Loucy (cell line): ENCODE results near the gene FRMD1.

Experiments used
- EZH2phosphoT487 ChIP-seq: fragments of 200-600 bp; IDR thresholded peaks from 2 replicates; pipeline ENCODE4 v1.6.1; 2018; ENCODE audit warnings: antibody characterized with exemption, mild to moderate bottlenecking, moderate library complexity, borderline replicate concordance
- TF ChIP-seq, protein P1 (sequence below): fragments of 200-600 bp; sonication (generic); conservative IDR thresholded peaks from 2 replicates; pipeline ENCODE4 v1.5.1; 2014; ENCODE audit warnings: mild to moderate bottlenecking, antibody characterized with exemption, low read length

GRCh38 chr6:168124158-168124557 lies 45.1 kb upstream of the FRMD1 start:
- TF ChIP-seq, protein P1, sequence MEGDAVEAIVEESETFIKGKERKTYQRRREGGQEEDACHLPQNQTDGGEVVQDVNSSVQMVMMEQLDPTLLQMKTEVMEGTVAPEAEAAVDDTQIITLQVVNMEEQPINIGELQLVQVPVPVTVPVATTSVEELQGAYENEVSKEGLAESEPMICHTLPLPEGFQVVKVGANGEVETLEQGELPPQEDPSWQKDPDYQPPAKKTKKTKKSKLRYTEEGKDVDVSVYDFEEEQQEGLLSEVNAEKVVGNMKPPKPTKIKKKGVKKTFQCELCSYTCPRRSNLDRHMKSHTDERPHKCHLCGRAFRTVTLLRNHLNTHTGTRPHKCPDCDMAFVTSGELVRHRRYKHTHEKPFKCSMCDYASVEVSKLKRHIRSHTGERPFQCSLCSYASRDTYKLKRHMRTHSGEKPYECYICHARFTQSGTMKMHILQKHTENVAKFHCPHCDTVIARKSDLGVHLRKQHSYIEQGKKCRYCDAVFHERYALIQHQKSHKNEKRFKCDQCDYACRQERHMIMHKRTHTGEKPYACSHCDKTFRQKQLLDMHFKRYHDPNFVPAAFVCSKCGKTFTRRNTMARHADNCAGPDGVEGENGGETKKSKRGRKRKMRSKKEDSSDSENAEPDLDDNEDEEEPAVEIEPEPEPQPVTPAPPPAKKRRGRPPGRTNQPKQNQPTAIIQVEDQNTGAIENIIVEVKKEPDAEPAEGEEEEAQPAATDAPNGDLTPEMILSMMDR, result no peak
- no peak for TF ChIP-seq EZH2phosphoT487
